GM08714 (cell line): ENCODE results near the gene ZDBF2.
"Not testable (repeated sequence)": the region's sequence is repeated elsewhere in the genome, so short reads cannot be mapped to it uniquely, and the experiment has no call there.

Experiments used
- H3K4me3 ChIP-seq: fragments of 200-500 bp; sonication (Bioruptor generic); 2 replicates; pipeline ENCODE4 v1.5.1; 2014; ENCODE audit warnings: mild to moderate bottlenecking, low read length, inconsistent platforms
- ZNF274 ChIP-seq: IDR thresholded peaks from 2 replicates; pipeline ENCODE4 v1.6.1; 2012; ENCODE audit warnings: mild to moderate bottlenecking, low read depth, low read length

The ZDBF2 gene

GRCh38 chr2:206253125-206253776 lies 21.2 kb upstream of the ZDBF2 start:
- no peak overlapping the region for H3K4me3 ChIP-seq
- no peak for TF ChIP-seq ZNF274

- TF ChIP-seq ZNF274 = no peak
- H3K4me3 ChIP-seq = no peak overlapping the region
Observed at GRCh38 chr2:206253777-206254166, 20.7 kb upstream of the ZDBF2 start.

- no peak overlapping the region for H3K4me3 ChIP-seq
- no peak for TF ChIP-seq ZNF274
Observed at GRCh38 chr2:206255003-206255402, 19.5 kb upstream of the ZDBF2 start.

GRCh38 chr2:206256706-206257205 lies 17.7 kb upstream of the ZDBF2 start:
- TF ChIP-seq ZNF274 = no peak
- H3K4me3 ChIP-seq = no peak overlapping the region

DNA sequence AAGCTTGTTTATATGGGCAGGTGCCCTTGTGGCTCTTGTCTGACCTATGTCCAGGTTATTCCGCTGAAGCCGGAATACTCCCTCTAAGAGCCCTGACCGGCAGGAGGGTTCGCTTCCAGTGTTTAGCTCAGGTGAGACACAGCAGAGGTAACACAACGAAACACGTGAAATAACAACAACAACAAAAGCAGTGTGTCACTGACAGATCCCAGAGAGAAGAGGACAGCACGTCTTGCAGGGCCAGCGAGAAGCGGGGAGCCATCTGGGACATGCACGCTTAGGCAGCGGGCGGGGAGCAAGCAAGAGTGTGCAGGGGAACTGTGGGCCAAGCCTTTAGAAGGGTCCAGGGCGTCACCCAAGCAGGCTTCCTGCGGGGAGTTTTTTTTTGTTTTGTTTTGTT lies 17.1 kb upstream of the ZDBF2 start:
- TF ChIP-seq ZNF274 = no peak
- no peak overlapping the region for H3K4me3 ChIP-seq

DNA sequence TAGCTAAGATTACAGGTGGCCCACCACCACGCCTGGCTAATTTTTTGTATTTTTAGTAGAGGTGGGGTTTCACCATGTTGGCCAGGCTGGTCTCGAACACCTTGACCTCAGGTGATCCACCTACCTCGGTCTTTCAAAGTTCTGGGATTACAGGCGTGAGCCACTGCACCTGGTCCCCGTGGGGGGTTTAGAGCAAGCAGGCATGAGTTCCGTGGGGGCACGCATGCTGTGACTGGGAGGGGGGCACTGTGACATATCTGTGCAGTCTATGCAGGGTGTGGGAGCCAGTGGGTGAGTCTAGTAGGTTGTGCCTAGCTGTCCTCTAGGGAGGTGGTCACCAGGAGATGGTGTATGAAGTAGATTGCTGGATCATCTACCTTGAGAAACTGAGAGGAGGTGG lies 16.6 kb upstream of the ZDBF2 start:
- H3K4me3 ChIP-seq = no peak overlapping the region
- no peak for TF ChIP-seq ZNF274

DNA sequence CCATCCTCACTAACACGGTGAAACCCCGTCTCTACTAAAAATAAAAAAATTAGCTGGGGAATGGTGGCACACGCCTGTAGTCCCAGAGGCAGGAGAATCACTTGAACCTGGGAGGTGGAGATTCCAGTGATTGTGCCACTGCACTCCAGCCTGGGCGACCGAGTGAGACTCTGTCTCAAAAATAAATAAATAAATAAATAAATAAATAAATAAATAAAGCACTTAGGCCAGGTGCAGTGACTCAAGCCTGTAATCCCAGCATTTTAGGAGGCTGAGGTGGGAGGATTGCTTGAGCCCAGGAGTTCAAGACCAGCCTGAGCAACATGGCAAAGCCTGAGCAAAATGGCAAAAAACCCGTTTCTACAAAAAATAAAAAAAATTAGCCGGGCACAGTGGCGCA lies 15.8 kb upstream of the ZDBF2 start:
- not testable (repeated sequence) for H3K4me3 ChIP-seq

- no peak for TF ChIP-seq ZNF274
Observed at GRCh38 chr2:206259376-206260187, 14.9 kb upstream of the ZDBF2 start.

DNA sequence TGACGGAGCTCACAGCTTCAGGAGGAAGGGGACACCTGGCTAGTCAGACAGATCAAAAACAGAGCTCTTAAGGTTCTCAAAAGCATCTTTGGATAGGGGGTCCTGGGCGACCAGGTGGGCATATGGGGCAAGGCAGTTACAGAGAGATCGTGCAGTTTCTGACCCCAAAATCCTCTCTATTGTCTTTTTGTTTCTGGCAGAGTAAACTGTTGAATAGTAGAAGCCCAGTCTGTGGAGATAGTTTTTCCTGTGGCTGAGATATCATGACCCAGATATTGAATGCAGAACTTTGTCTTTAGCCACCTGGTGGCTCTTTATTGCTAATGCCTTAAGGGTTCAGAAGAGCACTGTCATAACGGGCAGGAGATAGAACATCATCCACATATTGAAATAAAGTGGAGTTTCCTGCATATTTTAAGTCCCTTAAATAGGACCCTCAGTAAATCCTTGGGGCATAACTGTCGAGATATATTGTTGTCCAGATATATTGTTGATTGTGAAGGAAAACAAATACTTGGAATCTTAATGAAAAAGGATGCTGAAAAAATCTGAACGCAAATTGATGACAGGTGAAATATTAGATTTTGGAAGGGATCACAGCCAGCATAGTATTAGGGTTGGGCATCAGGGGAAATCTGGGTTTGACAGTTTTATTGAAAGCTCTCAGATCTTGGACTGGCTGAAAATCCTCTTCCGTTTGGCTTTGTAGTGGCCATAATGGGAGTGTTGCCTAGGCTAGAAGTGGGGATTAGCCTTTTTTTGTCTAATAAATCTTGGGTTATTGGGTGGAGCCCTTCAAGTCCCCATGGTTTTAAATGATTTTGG lies 14.1 kb upstream of the ZDBF2 start:
- TF ChIP-seq ZNF274 = no peak
- no peak overlapping the region for H3K4me3 ChIP-seq

More at GRCh38 chr2:206259376-206260187, 14.9 kb upstream of the ZDBF2 start:
- no peak overlapping the region for H3K4me3 ChIP-seq

GRCh38 chr2:206263959-206264603 lies 10.4 kb upstream of the ZDBF2 start:
- no peak overlapping the region for H3K4me3 ChIP-seq
- TF ChIP-seq ZNF274 = no peak

GRCh38 chr2:206266130-206267125 lies 8.0 kb upstream of the ZDBF2 start:
- no peak for TF ChIP-seq ZNF274
- no peak overlapping the region for H3K4me3 ChIP-seq

GRCh38 chr2:206267567-206267966 lies 6.9 kb upstream of the ZDBF2 start:
- TF ChIP-seq ZNF274 = no peak
- no peak overlapping the region for H3K4me3 ChIP-seq

DNA sequence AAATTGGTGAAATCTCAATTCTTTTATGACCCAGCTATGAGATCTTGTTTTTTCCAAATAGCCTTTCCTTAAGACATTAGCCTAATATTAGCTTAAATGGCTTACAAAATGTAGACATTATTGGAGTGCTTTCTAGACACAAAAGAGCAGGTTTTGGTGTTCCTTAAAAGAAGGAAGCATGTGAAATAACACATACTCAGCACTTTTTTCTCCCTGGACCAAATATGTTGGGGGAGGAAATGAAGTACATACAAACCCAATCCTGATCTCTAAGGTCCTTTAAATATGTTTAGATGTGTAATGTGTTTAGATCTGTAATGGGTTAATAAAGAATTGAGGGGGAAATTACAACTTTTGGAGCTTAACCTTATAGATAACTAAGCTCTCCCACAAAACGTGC lies 3.4 kb upstream of the ZDBF2 start:
- TF ChIP-seq ZNF274 = no peak
- no peak overlapping the region for H3K4me3 ChIP-seq

GRCh38 chr2:206273905-206274304 lies 558 bp upstream of the ZDBF2 start:
- TF ChIP-seq ZNF274 = no peak
- H3K4me3 ChIP-seq = peak overlapping the region; percentile 64
